HepG2 (cell line): ENCODE measurements around the gene ELP5. TPM values are rescaled to one million over a fixed set of nuclear protein-coding genes. Genes with fewer than 3 reads are reported as not detected.

ENCODE experiments used
- AKAP8 ChIP-seq: sonication (generic); formaldehyde crosslinking; IDR thresholded peaks from 2 replicates; pipeline ENCODE4 v1.5.1; 2020; ENCODE audit warnings: mild to moderate bottlenecking, missing genetic modification reagents
- KDM2A ChIP-seq: sonication (generic); formaldehyde crosslinking; IDR thresholded peaks from 2 replicates; pipeline ENCODE4 v1.4.0; 2020; ENCODE audit warnings: low read depth, missing genetic modification reagents, borderline replicate concordance
- KDM5B ChIP-seq: sonication (generic); formaldehyde crosslinking; IDR thresholded peaks from 2 replicates; pipeline ENCODE4 v1.4.0; 2020; ENCODE audit warnings: missing genetic modification reagents, mild to moderate bottlenecking, borderline replicate concordance
- MTF2 ChIP-seq: sonication (generic); formaldehyde crosslinking; IDR thresholded peaks from 2 replicates; pipeline ENCODE4 v1.5.0; 2020; ENCODE audit warnings: missing genetic modification reagents, borderline replicate concordance
- SRSF4 ChIP-seq: fragments of 200-400 bp; formaldehyde crosslinking; IDR thresholded peaks from one replicate; pipeline ENCODE4 v1.6.1; 2018; ENCODE audit warnings: mild to moderate bottlenecking, low read depth, low read length, moderate library complexity; ENCODE audit not compliant: poor library complexity, severe bottlenecking
- ZNF160 ChIP-seq: sonication (generic); formaldehyde crosslinking; IDR thresholded peaks from 2 replicates; pipeline ENCODE4 v1.8.0; 2022; ENCODE audit warnings: mild to moderate bottlenecking, inconsistent platforms, missing genetic modification reagents
- ZNF24 ChIP-seq: fragments of 450-650 bp; IDR thresholded peaks from 2 replicates; pipeline ENCODE4 v1.6.1; 2017; ENCODE audit warnings: antibody characterized with exemption, mild to moderate bottlenecking
- polyA plus RNA-seq, 8 experiments: library from polyadenylated mRNA; depleted of rRNA in 3 of 8; stranded (reverse) in 7 of 8; unstranded in 1 of 8; fragments of >200 nt; fragmentation: Illumina TruSeq in 4 of 8; extraction: Trizol in 4 of 8; gene quantifications; 2 replicates each; pipeline versions ENCODE4 v1.2.1 to v1.2.3, GENCODE V29; 2011 to 2016; ENCODE audit warnings: low read depth in 4 of 8, missing spikeins in 1 of 8, mixed read lengths in 1 of 8; ENCODE audit not compliant: insufficient read depth in 1 of 8
- total RNA-seq, 5 experiments: library from RNA; depleted of rRNA; stranded (reverse); fragments of >200 nt; fragmentation: Illumina TruSeq; extraction: Trizol; gene quantifications; 2 replicates each; pipeline ENCODE4 v1.2.3, GENCODE V29; 2016; ENCODE audit warnings: low read depth in 1 of 5
- TF ChIP-seq, protein P1 (sequence below): sonication (generic); formaldehyde crosslinking; IDR thresholded peaks from 2 replicates; pipeline ENCODE4 v1.8.1; 2023; ENCODE audit warnings: missing genetic modification reagents, inconsistent platforms, borderline replicate concordance
- TF ChIP-seq, protein P2 (sequence below): sonication (generic); formaldehyde crosslinking; IDR thresholded peaks from 2 replicates; pipeline ENCODE4 v1.4.0; 2020; ENCODE audit warnings: missing genetic modification reagents, low read depth, mild to moderate bottlenecking, borderline replicate concordance
- TF ChIP-seq, protein P3 (sequence below): sonication (generic); formaldehyde crosslinking; IDR thresholded peaks from 2 replicates; pipeline ENCODE4 v1.4.0; 2020; ENCODE audit warnings: missing genetic modification reagents, borderline replicate concordance
- TF ChIP-seq, protein P4 (sequence below): sonication (generic); formaldehyde crosslinking; IDR thresholded peaks from one replicate; pipeline ENCODE4 v1.5.1; 2020; ENCODE audit warnings: mild to moderate bottlenecking, missing genetic modification reagents; ENCODE audit errors: not compliant biosample characterization
- TF ChIP-seq, protein P5 (sequence below): IDR thresholded peaks from 2 replicates; pipeline ENCODE4 v1.6.1; 2016; ENCODE audit warnings: low read depth
- TF ChIP-seq, protein P6 (sequence below): sonication (generic); formaldehyde crosslinking; IDR thresholded peaks from 2 replicates; pipeline ENCODE4 v1.8.0; 2022; ENCODE audit warnings: mild to moderate bottlenecking, missing genetic modification reagents

The ELP5 gene
- total and polyA plus RNA-seq, 2 of the 13 experiments (the other 11 are each of a cell fraction or from before 2014, with no cell fraction given): 67.6 to 69.8 TPM

DNA sequence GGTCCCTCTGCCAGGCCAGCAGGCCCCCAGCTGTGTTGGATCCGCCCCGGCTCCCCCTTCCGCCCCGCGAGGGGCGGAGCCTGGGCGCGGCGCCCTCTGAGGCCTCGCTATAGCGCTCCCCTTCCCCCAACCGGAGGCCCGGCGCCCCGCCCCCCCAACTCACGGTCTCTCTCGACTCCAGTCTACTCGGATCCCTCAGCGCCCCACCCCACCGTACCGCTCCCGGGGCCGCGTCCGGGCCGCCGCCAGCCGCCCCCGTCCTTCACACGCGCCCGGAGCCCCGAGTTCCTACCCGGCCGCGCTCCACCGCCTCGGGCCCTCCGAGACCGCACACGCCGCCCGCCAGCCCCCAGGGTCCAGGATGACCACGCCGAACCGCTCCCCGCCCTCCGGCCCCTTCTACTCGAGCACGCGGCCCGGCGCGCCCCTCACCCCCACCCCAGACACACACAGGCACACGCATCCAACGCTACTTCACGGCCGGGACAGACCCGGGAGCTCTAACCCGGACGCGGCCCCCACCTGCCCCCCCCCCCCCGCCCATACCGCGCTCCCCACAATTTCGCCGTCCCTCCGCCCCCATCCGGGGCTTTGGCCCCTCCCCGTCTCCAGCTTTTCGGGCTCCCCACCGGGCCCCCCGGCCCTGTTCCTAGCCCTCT, 14.1 kb upstream of the ELP5 start (continued):
- TF ChIP-seq, protein P1, sequence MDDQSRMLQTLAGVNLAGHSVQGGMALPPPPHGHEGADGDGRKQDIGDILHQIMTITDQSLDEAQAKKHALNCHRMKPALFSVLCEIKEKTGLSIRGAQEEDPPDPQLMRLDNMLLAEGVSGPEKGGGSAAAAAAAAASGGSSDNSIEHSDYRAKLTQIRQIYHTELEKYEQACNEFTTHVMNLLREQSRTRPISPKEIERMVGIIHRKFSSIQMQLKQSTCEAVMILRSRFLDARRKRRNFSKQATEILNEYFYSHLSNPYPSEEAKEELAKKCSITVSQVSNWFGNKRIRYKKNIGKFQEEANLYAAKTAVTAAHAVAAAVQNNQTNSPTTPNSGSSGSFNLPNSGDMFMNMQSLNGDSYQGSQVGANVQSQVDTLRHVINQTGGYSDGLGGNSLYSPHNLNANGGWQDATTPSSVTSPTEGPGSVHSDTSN (CRISPR knock-in tag): no peak
- TF ChIP-seq MTF2 (CRISPR knock-in tag) (no peak), KDM5B (peak; percentile 44; the same call in 1 of the 2 replicates), ZNF24 (no peak), KDM2A (CRISPR knock-in tag) (peak; percentile 31; the same call in 1 of the 2 replicates), SRSF4 (no peak), AKAP8 (CRISPR knock-in tag) (peak; percentile 80; the same call in 1 of the 2 replicates), ZNF160 (CRISPR knock-in tag) (no peak)
- TF ChIP-seq, protein P2, sequence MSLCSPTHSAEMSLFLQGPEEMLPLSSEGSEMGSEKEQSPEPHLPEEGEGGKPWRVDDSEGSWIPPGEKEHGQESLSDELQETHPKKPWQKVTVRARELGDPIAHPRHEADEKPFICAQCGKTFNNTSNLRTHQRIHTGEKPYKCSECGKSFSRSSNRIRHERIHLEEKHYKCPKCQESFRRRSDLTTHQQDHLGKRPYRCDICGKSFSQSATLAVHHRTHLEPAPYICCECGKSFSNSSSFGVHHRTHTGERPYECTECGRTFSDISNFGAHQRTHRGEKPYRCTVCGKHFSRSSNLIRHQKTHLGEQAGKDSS (CRISPR knock-in tag): no peak
- TF ChIP-seq, protein P3, sequence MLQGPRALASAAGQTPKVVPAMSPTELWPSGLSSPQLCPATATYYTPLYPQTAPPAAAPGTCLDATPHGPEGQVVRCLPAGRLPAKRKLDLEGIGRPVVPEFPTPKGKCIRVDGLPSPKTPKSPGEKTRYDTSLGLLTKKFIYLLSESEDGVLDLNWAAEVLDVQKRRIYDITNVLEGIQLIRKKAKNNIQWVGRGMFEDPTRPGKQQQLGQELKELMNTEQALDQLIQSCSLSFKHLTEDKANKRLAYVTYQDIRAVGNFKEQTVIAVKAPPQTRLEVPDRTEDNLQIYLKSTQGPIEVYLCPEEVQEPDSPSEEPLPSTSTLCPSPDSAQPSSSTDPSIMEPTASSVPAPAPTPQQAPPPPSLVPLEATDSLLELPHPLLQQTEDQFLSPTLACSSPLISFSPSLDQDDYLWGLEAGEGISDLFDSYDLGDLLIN: no peak
- TF ChIP-seq, protein P4, sequence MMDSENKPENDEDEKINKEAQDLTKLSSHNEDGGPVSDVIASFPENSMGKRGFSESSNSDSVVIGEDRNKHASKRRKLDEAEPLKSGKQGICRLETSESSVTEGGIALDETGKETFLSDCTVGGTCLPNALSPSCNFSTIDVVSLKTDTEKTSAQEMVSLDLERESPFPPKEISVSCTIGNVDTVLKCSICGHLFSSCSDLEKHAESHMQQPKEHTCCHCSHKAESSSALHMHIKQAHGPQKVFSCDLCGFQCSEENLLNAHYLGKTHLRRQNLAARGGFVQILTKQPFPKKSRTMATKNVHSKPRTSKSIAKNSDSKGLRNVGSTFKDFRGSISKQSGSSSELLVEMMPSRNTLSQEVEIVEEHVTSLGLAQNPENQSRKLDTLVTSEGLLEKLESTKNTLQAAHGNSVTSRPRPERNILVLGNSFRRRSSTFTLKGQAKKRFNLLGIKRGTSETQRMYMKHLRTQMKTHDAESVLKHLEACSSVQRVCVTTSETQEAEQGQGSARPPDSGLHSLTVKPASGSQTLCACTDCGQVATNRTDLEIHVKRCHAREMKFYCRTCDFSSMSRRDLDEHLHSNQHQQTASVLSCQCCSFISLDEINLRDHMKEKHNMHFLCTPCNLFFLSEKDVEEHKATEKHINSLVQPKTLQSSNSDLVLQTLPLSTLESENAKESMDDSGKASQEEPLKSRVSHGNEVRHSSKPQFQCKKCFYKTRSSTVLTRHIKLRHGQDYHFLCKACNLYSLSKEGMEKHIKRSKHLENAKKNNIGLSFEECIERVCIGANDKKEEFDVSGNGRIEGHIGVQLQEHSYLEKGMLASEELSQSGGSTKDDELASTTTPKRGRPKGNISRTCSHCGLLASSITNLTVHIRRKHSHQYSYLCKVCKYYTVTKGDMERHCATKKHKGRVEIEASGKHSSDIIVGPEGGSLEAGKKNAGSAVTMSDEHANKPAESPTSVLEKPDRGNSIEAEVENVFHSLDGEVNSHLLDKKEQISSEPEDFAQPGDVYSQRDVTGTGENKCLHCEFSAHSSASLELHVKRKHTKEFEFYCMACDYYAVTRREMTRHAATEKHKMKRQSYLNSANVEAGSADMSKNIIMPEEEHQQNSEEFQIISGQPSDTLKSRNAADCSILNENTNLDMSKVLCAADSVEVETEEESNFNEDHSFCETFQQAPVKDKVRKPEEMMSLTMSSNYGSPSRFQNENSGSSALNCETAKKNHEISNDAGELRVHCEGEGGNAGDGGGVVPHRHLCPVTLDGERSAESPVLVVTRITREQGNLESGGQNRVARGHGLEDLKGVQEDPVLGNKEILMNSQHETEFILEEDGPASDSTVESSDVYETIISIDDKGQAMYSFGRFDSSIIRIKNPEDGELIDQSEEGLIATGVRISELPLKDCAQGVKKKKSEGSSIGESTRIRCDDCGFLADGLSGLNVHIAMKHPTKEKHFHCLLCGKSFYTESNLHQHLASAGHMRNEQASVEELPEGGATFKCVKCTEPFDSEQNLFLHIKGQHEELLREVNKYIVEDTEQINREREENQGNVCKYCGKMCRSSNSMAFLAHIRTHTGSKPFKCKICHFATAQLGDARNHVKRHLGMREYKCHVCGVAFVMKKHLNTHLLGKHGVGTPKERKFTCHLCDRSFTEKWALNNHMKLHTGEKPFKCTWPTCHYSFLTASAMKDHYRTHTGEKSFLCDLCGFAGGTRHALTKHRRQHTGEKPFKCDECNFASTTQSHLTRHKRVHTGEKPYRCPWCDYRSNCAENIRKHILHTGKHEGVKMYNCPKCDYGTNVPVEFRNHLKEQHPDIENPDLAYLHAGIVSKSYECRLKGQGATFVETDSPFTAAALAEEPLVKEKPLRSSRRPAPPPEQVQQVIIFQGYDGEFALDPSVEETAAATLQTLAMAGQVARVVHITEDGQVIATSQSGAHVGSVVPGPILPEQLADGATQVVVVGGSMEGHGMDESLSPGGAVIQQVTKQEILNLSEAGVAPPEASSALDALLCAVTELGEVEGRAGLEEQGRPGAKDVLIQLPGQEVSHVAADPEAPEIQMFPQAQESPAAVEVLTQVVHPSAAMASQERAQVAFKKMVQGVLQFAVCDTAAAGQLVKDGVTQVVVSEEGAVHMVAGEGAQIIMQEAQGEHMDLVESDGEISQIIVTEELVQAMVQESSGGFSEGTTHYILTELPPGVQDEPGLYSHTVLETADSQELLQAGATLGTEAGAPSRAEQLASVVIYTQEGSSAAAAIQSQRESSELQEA (CRISPR knock-in tag): no peak
- TF ChIP-seq, protein P5, sequence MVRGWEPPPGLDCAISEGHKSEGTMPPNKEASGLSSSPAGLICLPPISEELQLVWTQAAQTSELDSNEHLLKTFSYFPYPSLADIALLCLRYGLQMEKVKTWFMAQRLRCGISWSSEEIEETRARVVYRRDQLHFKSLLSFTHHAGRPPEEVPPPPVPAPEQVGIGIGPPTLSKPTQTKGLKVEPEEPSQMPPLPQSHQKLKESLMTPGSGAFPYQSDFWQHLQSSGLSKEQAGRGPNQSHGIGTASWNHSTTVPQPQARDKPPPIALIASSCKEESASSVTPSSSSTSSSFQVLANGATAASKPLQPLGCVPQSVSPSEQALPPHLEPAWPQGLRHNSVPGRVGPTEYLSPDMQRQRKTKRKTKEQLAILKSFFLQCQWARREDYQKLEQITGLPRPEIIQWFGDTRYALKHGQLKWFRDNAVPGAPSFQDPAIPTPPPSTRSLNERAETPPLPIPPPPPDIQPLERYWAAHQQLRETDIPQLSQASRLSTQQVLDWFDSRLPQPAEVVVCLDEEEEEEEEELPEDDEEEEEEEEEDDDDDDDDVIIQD: no peak
- TF ChIP-seq, protein P6, sequence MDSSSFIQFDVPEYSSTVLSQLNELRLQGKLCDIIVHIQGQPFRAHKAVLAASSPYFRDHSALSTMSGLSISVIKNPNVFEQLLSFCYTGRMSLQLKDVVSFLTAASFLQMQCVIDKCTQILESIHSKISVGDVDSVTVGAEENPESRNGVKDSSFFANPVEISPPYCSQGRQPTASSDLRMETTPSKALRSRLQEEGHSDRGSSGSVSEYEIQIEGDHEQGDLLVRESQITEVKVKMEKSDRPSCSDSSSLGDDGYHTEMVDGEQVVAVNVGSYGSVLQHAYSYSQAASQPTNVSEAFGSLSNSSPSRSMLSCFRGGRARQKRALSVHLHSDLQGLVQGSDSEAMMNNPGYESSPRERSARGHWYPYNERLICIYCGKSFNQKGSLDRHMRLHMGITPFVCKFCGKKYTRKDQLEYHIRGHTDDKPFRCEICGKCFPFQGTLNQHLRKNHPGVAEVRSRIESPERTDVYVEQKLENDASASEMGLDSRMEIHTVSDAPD (CRISPR knock-in tag): no peak
